PC-9 (cell line): ENCODE results near the gene WNT9A. TPM values are rescaled to one million over a fixed set of nuclear protein-coding genes. Genes with fewer than 3 reads are reported as not detected.
A peak's percentile ranks its signal among the peaks of the same experiment; 100 is the strongest.

ENCODE experiments used
- BruUV-seq: library from RNA; stranded (reverse); fragments of 400-500 nt; replicated peaks from 2 replicates; lab custom pipeline; 2021; lab: Mats Ljungman, UMichigan
- CTCF ChIA-PET: fragments of 300-600 bp; sonication (Branson Sonifier 250); formaldehyde crosslinking; loops from one replicate; lab custom pipeline; 2022; ENCODE audit warnings: antibody characterized with exemption; lab: Charles Lee
- POLR2A ChIA-PET: fragments of 300-600 bp; sonication (Branson Sonifier 250); formaldehyde crosslinking; loops from one replicate; lab custom pipeline; 2022; ENCODE audit warnings: antibody characterized with exemption; ENCODE audit not compliant: unreplicated experiment; lab: Charles Lee
- DNase-seq, 2 experiments: peaks; one replicate each; pipeline versions ENCODE4 v3.0.0 to v3.0.0-alpha.2; 2015 to 2022; ENCODE audit warnings: mixed read lengths in 1 of 2
- H2AFZ ChIP-seq: fragments of 200-600 bp; sonication (generic); 2 replicates; pipeline ENCODE4 v1.8.1; 2017; ENCODE audit warnings: antibody characterized with exemption
- H3F3A ChIP-seq: fragments of 200-600 bp; sonication (generic); 2 replicates; pipeline ENCODE4 v1.8.1; 2017; ENCODE audit warnings: antibody characterized with exemption, mild to moderate bottlenecking, low read depth; ENCODE audit not compliant: insufficient read depth
- H3K27ac ChIP-seq: fragments of 200-600 bp; sonication (generic); 2 replicates; pipeline ENCODE4 v1.6.1; 2016; ENCODE audit warnings: mixed run types
- H3K27me3 ChIP-seq: fragments of 200-600 bp; sonication (generic); 2 replicates; pipeline ENCODE4 v1.6.1; 2016; ENCODE audit warnings: low read depth, mixed run types; ENCODE audit not compliant: insufficient read depth
- H3K36me3 ChIP-seq: fragments of 200-600 bp; sonication (generic); 2 replicates; pipeline ENCODE4 v1.6.1; 2016; ENCODE audit warnings: low read depth, mixed run types
- H3K4me1 ChIP-seq: fragments of 200-600 bp; sonication (generic); replicated peaks from 2 replicates; pipeline ENCODE4 v1.6.1; 2016; ENCODE audit warnings: mixed run types; ENCODE audit not compliant: insufficient read depth
- H3K4me2 ChIP-seq: fragments of 200-600 bp; sonication (generic); 2 replicates; pipeline ENCODE4 v1.6.1; 2017; ENCODE audit warnings: mixed run types
- H3K4me3 ChIP-seq: fragments of 200-600 bp; sonication (generic); 2 replicates; pipeline ENCODE4 v1.6.1; 2016; ENCODE audit warnings: mixed run types
- H3K79me2 ChIP-seq: fragments of 200-600 bp; sonication (generic); 2 replicates; pipeline ENCODE4 v1.6.1; 2017; ENCODE audit warnings: low read depth, mixed run types
- H3K9me2 ChIP-seq: fragments of 200-600 bp; sonication (generic); 2 replicates; pipeline ENCODE4 v1.8.1; 2017; ENCODE audit warnings: mild to moderate bottlenecking; ENCODE audit not compliant: insufficient read depth
- H3K9me3 ChIP-seq: fragments of 200-600 bp; sonication (generic); 2 replicates; pipeline ENCODE4 v1.8.1; 2016; ENCODE audit warnings: low read depth; ENCODE audit not compliant: insufficient read depth
- H4K20me1 ChIP-seq: fragments of 200-600 bp; sonication (generic); 2 replicates; pipeline ENCODE4 v1.8.1; 2017; ENCODE audit not compliant: insufficient read depth
- CTCF ChIP-seq: fragments of 200-600 bp; sonication (generic); conservative IDR thresholded peaks from 2 replicates; pipeline ENCODE4 v1.6.1; 2017; ENCODE audit warnings: mixed run types, antibody characterized with exemption, mild to moderate bottlenecking, moderate library complexity
- EZH2 ChIP-seq: fragments of 200-600 bp; sonication (generic); IDR thresholded peaks from 2 replicates; pipeline ENCODE4 v1.8.0; 2017; ENCODE audit warnings: antibody characterized with exemption, low read depth
- intact Hi-C: fragments of 100-400 bp; cut with micrococcal nuclease; formaldehyde crosslinking; loops from one replicate; pipeline ENCODE4 v1.10.0; 2022; ENCODE audit not compliant: unreplicated experiment
- total RNA-seq: library from RNA; stranded (reverse); gene quantifications from 2 replicates; pipeline ENCODE4 v1.2.3, GENCODE V29; 2021

WNT9A gene
- total RNA-seq, 1 experiment from 2014 or later: 42.4 TPM

- intact Hi-C loops: loop anchor here (1.0 to 2.0 kb wide), 2 partner anchors 19 to 132 kb away; no protein-coding TSS in a partner anchor
- no peak overlapping the region for H3K4me3 ChIP-seq
- no peaks in the 10 kb centered on the region for H3K9me2 ChIP-seq
- ChIA-PET CTCF (interaction anchor here (1.1 kb wide), 1 partner anchor 50 kb away, joined by 5 read pairs; no protein-coding TSS in a partner anchor), POLR2A (interaction anchor here (0.6 to 1.0 kb wide), 5 partner anchors 47 to 132 kb away, joined by 3 to 4 read pairs (median 4); no protein-coding TSS in a partner anchor)
- no peaks in the 10 kb centered on the region for H3K36me3 ChIP-seq
- no peaks in the 10 kb centered on the region for H3K9me3 ChIP-seq
- BruUV-seq: TSS peak; percentile 38
- no peak for TF ChIP-seq CTCF
- no peak for TF ChIP-seq EZH2
- no peaks in the 10 kb centered on the region for H4K20me1 ChIP-seq
- H3K27ac ChIP-seq: no peak overlapping the region
- no peaks in the 10 kb centered on the region for H3K4me1 ChIP-seq
- peak in 1 of 2 experiments; percentile 91 for DNase-seq
- H3K4me2 ChIP-seq: no peak overlapping the region
- no peaks in the 10 kb centered on the region for H3K27me3 ChIP-seq
- H3K79me2 ChIP-seq: no peaks in the 10 kb centered on the region
- H2AFZ ChIP-seq: no peak overlapping the region
- H3F3A ChIP-seq: no peaks in the 10 kb centered on the region
Observed at GRCh38 chr1:227895828-227896685, 51.7 kb downstream of the WNT9A start.

- Histone ChIP-seq H3K27ac (no peak overlapping the region), H4K20me1 (no peaks in the 10 kb centered on the region), H3K27me3 (no peaks in the 10 kb centered on the region), H3K4me1 (no peaks in the 10 kb centered on the region), H3K9me2 (no peaks in the 10 kb centered on the region), H3K36me3 (no peaks in the 10 kb centered on the region), H3F3A (no peaks in the 10 kb centered on the region), H3K4me2 (no peak overlapping the region), H3K4me3 (no peak overlapping the region), H3K79me2 (no peaks in the 10 kb centered on the region), H3K9me3 (no peaks in the 10 kb centered on the region), H2AFZ (no peak overlapping the region)
- ChIA-PET POLR2A (interaction anchor here (0.6 kb wide), 1 partner anchor 89 kb away, joined by 4 read pairs; no protein-coding TSS in a partner anchor), CTCF (no interaction called here)
- TF ChIP-seq EZH2: no peak
- intact Hi-C loops: loop anchor here (1.0 to 2.0 kb wide), 6 partner anchors 10 to 131 kb away; no protein-coding TSS in a partner anchor
- BruUV-seq: no TSS peak
- DNase-seq: no peak
Observed at GRCh38 chr1:227894831-227895451, 52.8 kb downstream of the WNT9A start.

GRCh38 chr1:227893949-227894721 lies 53.6 kb downstream of the WNT9A start:
- Histone ChIP-seq H3K27ac (no peak overlapping the region), H3K4me3 (no peak overlapping the region), H3K4me1 (no peaks in the 10 kb centered on the region), H3K9me3 (no peaks in the 10 kb centered on the region), H2AFZ (no peak overlapping the region), H3F3A (no peaks in the 10 kb centered on the region), H3K9me2 (no peaks in the 10 kb centered on the region), H3K79me2 (no peaks in the 10 kb centered on the region), H3K27me3 (no peaks in the 10 kb centered on the region), H3K36me3 (no peaks in the 10 kb centered on the region), H3K4me2 (no peak overlapping the region), H4K20me1 (no peaks in the 10 kb centered on the region)
- peak in 1 of 2 experiments; percentile 87 for DNase-seq
- CTCF ChIA-PET: no interaction called here
- POLR2A ChIA-PET: interaction anchor here (0.6 kb wide), 1 partner anchor 89 kb away, joined by 4 read pairs; no protein-coding TSS in a partner anchor
- BruUV-seq: no TSS peak
- intact Hi-C loops: loop anchor here (1.0 to 2.0 kb wide), 5 partner anchors 9 to 106 kb away; no protein-coding TSS in a partner anchor
- TF ChIP-seq EZH2 (no peak), CTCF (no peak)
